ENCODE results near the gene CBY1.

CBY1 gene

DNA sequence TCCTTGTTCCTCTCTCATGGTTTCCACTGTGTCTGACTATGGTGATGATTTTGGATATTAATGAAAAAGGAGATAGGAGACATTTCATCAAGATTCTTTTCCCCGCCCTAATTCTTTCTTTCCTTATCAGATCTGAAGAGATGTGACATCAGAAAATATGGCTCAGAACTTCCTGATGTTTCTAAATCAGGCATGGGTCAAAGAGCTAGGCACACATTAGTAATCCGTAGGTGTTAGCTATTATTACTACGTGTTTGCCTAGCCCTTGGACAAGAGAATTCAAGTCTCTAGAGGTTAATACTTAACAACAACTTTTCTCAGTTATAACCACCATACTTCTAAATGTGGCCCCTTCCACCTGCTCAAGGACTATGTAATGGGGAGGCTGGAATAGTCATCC lies 38.5 kb downstream of the CBY1 start:
- no peak for DNase-seq (ENCODE audit: low read depth)
- no peak overlapping the region for H3K4me3 ChIP-seq (ENCODE audit: low read depth, low read length)
- TF ChIP-seq, protein P1, sequence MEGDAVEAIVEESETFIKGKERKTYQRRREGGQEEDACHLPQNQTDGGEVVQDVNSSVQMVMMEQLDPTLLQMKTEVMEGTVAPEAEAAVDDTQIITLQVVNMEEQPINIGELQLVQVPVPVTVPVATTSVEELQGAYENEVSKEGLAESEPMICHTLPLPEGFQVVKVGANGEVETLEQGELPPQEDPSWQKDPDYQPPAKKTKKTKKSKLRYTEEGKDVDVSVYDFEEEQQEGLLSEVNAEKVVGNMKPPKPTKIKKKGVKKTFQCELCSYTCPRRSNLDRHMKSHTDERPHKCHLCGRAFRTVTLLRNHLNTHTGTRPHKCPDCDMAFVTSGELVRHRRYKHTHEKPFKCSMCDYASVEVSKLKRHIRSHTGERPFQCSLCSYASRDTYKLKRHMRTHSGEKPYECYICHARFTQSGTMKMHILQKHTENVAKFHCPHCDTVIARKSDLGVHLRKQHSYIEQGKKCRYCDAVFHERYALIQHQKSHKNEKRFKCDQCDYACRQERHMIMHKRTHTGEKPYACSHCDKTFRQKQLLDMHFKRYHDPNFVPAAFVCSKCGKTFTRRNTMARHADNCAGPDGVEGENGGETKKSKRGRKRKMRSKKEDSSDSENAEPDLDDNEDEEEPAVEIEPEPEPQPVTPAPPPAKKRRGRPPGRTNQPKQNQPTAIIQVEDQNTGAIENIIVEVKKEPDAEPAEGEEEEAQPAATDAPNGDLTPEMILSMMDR (IDR thresholded peaks at IDR 0.05; ENCODE audit: low read depth, low read length, missing control alignments), result no peak

DNA sequence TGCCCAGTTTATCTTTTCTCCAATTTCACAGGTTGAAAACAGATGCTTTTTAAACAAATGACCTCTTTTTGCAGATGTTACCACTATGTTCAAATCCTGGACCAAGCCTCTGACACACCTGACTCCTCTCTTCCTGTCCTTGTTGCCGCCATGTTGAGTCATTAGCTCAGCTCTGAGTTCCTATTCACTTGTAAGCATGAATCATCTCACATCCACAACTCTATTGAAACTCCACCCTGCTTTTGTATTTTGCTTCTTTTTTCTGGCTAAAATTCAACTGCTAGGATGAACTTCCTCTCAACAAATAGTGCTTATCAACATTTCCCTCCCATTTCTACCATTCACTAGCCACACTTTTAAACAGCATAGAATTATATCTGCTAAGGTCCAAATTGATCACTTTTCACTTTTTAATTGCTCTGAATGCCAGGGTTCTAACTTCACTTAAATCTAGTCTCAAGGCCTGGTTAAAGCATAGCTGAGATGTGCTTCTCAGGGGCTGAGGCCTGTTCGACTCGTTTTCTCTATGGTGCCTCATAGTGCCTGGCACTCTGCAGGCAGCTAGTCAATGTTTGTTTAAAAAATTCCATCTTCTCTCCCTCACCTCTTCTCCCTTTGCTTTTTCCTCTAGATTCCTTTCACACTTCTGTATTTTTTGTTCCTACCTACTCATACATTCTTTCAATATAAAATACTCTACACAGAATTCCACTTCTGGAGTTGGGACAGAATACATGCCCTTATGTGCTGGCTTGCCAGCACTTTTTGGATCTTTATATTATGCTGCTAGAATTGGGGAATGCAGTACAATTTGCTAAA lies 40.4 kb downstream of the CBY1 start:
- H3K4me3 ChIP-seq (ENCODE audit: low read depth, low read length), result no peak overlapping the region
- DNase-seq (ENCODE audit: low read depth), result no peak
- TF ChIP-seq, protein P1 (IDR thresholded peaks at IDR 0.05; ENCODE audit: low read depth, low read length, missing control alignments), result no peak

GRCh38 chr22:38697425-38698089 lies 41.1 kb downstream of the CBY1 start:
- no peak overlapping the region; the same call in 1 of the 2 replicates for H3K4me3 ChIP-seq (ENCODE audit: low read depth, low read length)
- TF ChIP-seq, protein P1 (IDR thresholded peaks at IDR 0.05; ENCODE audit: low read depth, low read length, missing control alignments), result no peak
- DNase-seq (ENCODE audit: low read depth), result no peak

- TF ChIP-seq, protein P1 (IDR thresholded peaks at IDR 0.05; ENCODE audit: low read depth, low read length, missing control alignments), result no peak
- no peak for DNase-seq (ENCODE audit: low read depth)
- H3K4me3 ChIP-seq (ENCODE audit: low read depth, low read length), result peak overlapping the region; percentile 91; the same call in 1 of the 2 replicates
These were observed 42.1 kb downstream of the CBY1 start for GRCh38 chr22:38698407-38699094.

GRCh38 chr22:38699143-38699542 lies 42.7 kb downstream of the CBY1 start:
- peak overlapping the region; percentile 91 for H3K4me3 ChIP-seq (ENCODE audit: low read depth, low read length)
- TF ChIP-seq, protein P1 (IDR thresholded peaks at IDR 0.05; ENCODE audit: low read depth, low read length, missing control alignments), result no peak
- no peak for DNase-seq (ENCODE audit: low read depth)

- TF ChIP-seq, protein P1 (IDR thresholded peaks at IDR 0.05; ENCODE audit: low read depth, low read length, missing control alignments), result no peak
- peak overlapping the region; percentile 91 for H3K4me3 ChIP-seq (ENCODE audit: low read depth, low read length)
- no peak for DNase-seq (ENCODE audit: low read depth)
These were observed 43.3 kb downstream of the CBY1 start for GRCh38 chr22:38699784-38700183.

All from GM12864 (cell line).